ENCODE measurements around the gene NEK6. TPM values are rescaled to one million over a fixed set of nuclear protein-coding genes. Genes with fewer than 3 reads are reported as not detected.

Gene NEK6
- polyA plus RNA-seq, 6 donors from 2014 or later = 4.5 to 15.2 (median 8.0) TPM

- peaks cover 0 to 15% of the 10 kb centered on the region in 2 donors for H3K36me3 Mint-ChIP-seq
Measured at GRCh38 chr9:124375726-124376125, 118.0 kb downstream of the NEK6 start.

DNA sequence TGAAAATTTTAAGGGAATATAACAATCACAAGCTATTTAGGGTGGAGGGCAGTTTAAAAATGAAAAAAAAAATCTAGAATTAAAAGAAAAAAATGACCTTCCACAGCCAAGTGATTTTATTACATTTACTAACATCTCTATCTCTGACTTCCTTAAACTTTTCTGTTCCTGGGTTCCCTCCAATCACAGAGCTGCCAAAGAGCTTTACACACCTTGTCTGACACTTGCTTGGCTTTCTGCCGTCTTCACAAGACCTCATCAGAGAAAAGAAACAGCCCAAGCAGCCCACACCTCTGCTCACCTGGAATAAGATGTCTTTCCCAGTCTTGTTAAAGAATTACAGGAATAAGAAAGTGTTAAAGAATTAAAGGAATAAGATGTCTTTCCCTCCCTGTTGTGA lies 118.6 kb downstream of the NEK6 start:
- Mint-ChIP-seq H3K4me3 (no peak overlapping the region), H3K27me3 (no peaks in the 10 kb centered on the region), H3K9me3 (peaks cover 0 to 3% (median 0%) of the 10 kb centered on the region in 7 donors), H3K4me1 (peaks cover 3 to 21% (median 9%) of the 10 kb centered on the region in 3 donors), H3K27ac (peak overlapping the region in 1 of 6 donors; percentile 65), H3K36me3 (peaks cover 0 to 15% of the 10 kb centered on the region in 2 donors)
- no peak for ATAC-seq (ENCODE audit: low read depth in 2 of 2)
- DNase-seq = no peak

More at GRCh38 chr9:124375726-124376125, 118.0 kb downstream of the NEK6 start:
- Mint-ChIP-seq H3K4me3 (no peak overlapping the region), H3K4me1 (peaks cover 3 to 24% (median 9%) of the 10 kb centered on the region in 3 donors), H3K27ac (no peak overlapping the region), H3K9me3 (peaks cover 0 to 3% (median 0%) of the 10 kb centered on the region in 7 donors), H3K27me3 (no peaks in the 10 kb centered on the region)
- ATAC-seq (ENCODE audit: low read depth in 2 of 2) (no peak), DNase-seq (no peak)

DNA sequence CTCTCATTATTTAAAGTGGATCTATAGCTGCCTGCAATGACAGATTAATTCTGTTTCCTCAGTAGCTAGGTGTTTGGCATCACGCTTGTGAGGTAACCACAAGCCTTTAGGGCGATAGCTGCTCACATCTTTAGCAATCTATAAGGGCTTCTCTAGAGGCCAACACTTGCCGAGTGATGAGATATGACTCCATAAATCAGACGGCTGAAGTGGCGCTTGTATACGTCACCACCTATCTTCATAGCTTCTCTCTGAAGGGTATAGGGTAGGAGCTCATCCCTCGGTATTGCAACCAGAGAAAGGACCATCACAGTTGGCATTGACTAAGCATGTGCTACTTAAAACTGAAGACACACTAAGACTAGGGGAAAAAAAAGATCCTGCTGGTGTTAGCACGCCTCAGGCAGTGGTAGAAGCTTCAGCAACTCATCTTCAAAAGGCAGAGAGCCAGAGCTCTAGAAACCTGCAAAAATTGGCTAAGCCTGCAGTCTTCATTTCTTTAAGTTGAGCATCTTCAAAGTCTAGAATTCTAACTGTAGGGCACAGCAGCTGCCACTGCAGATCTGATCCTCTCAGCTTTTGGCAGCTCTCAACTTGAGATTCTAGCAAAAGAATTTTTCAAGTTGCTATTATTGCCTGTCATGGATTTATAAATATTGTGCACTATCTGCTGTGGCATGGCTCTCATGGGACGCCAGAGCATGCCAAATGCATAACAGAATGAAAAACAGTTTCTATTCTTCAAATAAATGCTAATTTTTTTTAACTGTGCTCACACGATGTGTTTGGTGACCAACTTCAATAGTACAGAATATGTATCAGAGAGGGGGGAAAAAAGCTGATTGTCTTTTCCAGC lies 120.0 kb downstream of the NEK6 start:
- Mint-ChIP-seq H3K36me3 (peaks cover 0 to 15% of the 10 kb centered on the region in 2 donors), H3K9me3 (peaks cover 0 to 3% (median 0%) of the 10 kb centered on the region in 7 donors), H3K4me1 (peaks cover 3 to 10% (median 3%) of the 10 kb centered on the region in 3 donors), H3K27ac (peak overlapping the region in 1 of 6 donors; percentile 19), H3K27me3 (no peaks in the 10 kb centered on the region), H3K4me3 (no peak overlapping the region)
- no peak for DNase-seq
- no peak for ATAC-seq (ENCODE audit: low read depth in 2 of 2)

DNA sequence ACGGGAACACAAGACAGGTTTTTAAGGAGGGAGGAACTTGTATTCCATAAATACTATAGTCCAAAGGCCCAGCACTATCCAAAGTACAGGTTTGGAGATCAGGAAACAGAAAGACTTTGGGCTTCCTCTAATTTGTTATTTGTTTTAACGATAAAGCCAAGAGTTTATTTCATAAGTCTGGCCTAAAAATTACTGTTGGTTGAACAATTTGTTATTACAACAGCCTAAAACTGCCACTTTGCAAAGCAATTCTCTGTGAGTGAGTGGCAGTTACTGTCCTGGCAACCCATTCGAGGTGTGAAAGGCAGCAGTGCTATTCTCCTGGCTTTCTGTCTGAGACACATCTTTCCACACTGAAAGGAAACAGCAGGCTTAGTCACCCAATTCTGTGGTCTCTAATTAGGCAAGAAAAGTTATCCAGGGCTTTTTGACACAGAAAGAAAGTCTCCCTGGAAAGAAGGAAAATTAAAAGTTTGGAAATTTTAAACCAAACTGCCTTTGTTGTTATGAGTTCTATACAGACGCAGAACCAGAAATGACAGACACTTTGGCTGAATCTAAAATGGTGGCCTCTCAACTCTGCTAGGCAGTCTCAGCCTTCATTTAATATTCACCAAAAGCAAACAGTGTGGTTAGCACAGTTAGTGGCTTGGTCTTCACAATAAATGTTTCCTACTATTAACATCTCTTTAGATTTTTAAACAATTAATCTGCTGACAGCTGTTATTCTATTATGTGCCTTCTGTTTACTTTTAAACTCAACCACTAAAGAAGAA lies 123.6 kb downstream of the NEK6 start:
- ATAC-seq (ENCODE audit: low read depth in 2 of 2) = no peak
- Mint-ChIP-seq H3K27ac (no peak overlapping the region), H3K36me3 (peaks cover 8 to 22% of the 10 kb centered on the region in 2 donors), H3K27me3 (no peaks in the 10 kb centered on the region), H3K4me3 (no peak overlapping the region), H3K4me1 (peaks cover 0 to 3% (median 3%) of the 10 kb centered on the region in 3 donors), H3K9me3 (no peaks in the 10 kb centered on the region)
- no peak for DNase-seq

DNA sequence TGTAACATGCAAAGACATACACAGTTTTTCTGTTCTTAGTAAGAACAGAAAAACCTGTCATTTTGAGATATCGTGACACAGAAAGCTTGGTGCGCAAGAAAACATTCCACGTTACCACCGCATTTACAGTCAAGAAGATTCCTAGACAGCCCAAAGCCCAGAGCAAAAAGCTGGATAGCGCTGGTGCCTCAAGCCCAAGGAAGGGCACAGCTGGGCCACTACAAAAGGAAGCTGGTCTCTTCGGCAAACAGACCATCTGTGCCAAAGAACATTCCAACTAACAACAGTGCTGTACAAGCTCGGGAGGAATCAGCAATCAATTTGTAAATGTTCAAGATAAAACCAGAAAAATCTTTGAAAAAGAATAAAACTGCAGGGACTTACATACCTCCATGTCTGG lies 126.5 kb downstream of the NEK6 start:
- H3K36me3 Mint-ChIP-seq = peaks cover 8 to 22% of the 10 kb centered on the region in 2 donors
- H3K9me3 Mint-ChIP-seq = no peaks in the 10 kb centered on the region
- H3K27ac Mint-ChIP-seq = peak overlapping the region in 1 of 6 donors; percentile 47
- H3K27me3 Mint-ChIP-seq = no peaks in the 10 kb centered on the region
- no peak for DNase-seq
- ATAC-seq (ENCODE audit: low read depth in 2 of 2) = no peak
- peaks cover 22 to 23% (median 22%) of the 10 kb centered on the region in 3 donors for H3K4me1 Mint-ChIP-seq
- no peak overlapping the region for H3K4me3 Mint-ChIP-seq

- no peak overlapping the region for H3K27ac Mint-ChIP-seq
Measured at GRCh38 chr9:124384846-124385245, 127.1 kb downstream of the NEK6 start.

GRCh38 chr9:124385623-124386022 lies 127.9 kb downstream of the NEK6 start:
- no peak overlapping the region for H3K4me3 Mint-ChIP-seq
- peaks cover 25 to 34% (median 34%) of the 10 kb centered on the region in 3 donors for H3K4me1 Mint-ChIP-seq
- DNase-seq (no peak), ATAC-seq (ENCODE audit: low read depth in 2 of 2) (no peak)
- H3K27ac Mint-ChIP-seq = peak overlapping the region in 1 of 6 donors; percentile 66
- H3K9me3 Mint-ChIP-seq = no peaks in the 10 kb centered on the region
- no peaks in the 10 kb centered on the region for H3K27me3 Mint-ChIP-seq
- H3K36me3 Mint-ChIP-seq = peaks cover 8 to 18% of the 10 kb centered on the region in 2 donors

More at GRCh38 chr9:124384846-124385245, 127.1 kb downstream of the NEK6 start:
- no peaks in the 10 kb centered on the region for H3K9me3 Mint-ChIP-seq
- H3K4me1 Mint-ChIP-seq = peaks cover 25 to 29% (median 28%) of the 10 kb centered on the region in 3 donors
- peaks cover 8 to 19% of the 10 kb centered on the region in 2 donors for H3K36me3 Mint-ChIP-seq
- H3K27me3 Mint-ChIP-seq = no peaks in the 10 kb centered on the region
- ATAC-seq (ENCODE audit: low read depth in 2 of 2) = no peak
- no peak for DNase-seq
- H3K4me3 Mint-ChIP-seq = no peak overlapping the region

DNA sequence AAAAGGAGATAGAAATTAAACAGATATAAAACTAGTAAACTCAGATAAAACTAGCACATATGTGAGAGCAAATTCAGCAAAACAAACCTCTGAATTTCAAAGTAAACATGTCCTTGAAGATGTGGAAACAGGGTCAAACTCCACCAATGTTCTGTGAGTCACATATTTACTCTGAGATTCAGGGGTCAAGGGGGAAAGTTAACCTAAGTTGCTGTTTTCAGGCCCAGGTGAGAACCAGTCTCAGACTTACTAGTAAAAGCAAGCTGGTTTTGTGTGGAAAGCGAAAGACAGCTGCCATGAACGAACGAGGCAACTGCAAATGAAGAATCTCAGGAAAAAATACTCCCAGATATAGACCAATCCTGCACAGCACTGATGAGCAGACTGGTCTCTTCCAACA lies 128.5 kb downstream of the NEK6 start:
- Mint-ChIP-seq H3K4me3 (no peak overlapping the region), H3K36me3 (peaks cover 8 to 18% of the 10 kb centered on the region in 2 donors), H3K27ac (no peak overlapping the region), H3K9me3 (no peaks in the 10 kb centered on the region), H3K27me3 (no peaks in the 10 kb centered on the region), H3K4me1 (peaks cover 31 to 39% (median 34%) of the 10 kb centered on the region in 3 donors)
- DNase-seq (no peak), ATAC-seq (ENCODE audit: low read depth in 2 of 2) (no peak)

DNA sequence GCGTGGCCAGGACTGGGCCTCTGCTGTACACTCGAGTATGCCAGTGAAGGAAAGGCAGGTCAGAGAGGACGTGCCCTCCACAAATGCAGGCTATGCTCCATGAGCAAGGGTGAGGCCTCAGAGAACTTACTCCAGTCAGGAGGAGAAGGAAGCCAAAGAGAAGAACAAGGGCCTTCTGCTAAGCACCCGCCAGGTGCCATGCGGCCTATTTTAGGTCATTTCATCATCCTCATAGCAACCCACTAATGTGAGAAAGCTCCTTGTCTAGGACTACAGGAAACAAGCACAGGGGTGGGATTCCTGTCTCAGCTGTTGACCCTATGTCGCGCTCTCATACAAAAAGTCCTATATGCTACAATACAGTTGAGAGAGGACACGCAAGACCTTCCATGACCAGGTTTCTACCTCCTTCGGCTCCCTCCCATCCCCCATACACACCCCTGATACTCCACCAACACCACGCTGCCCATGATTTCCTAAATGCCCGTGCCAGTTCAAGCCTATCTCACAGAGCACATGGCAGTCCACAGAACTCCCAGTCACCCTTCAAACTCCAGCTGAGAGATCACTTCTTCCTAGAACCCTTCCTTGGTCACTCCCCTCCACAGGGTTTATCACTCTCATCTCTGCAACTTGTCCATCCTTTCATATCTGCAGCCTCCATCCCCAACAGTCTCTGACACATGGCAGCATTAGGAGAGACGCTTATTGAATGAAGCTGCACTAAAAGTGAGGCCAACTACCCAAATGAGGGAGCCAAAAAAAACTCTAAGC lies 130.7 kb downstream of the NEK6 start:
- Mint-ChIP-seq H3K4me3 (no peak overlapping the region), H3K27ac (peak overlapping the region in 4 of 6 donors; percentile 6 to 85 (median 61)), H3K36me3 (peaks cover 3 to 14% of the 10 kb centered on the region in 2 donors), H3K27me3 (no peaks in the 10 kb centered on the region), H3K4me1 (peaks cover 31 to 45% (median 40%) of the 10 kb centered on the region in 3 donors), H3K9me3 (no peaks in the 10 kb centered on the region)
- DNase-seq = no peak
- ATAC-seq (ENCODE audit: low read depth in 2 of 2) = no peak

DNA sequence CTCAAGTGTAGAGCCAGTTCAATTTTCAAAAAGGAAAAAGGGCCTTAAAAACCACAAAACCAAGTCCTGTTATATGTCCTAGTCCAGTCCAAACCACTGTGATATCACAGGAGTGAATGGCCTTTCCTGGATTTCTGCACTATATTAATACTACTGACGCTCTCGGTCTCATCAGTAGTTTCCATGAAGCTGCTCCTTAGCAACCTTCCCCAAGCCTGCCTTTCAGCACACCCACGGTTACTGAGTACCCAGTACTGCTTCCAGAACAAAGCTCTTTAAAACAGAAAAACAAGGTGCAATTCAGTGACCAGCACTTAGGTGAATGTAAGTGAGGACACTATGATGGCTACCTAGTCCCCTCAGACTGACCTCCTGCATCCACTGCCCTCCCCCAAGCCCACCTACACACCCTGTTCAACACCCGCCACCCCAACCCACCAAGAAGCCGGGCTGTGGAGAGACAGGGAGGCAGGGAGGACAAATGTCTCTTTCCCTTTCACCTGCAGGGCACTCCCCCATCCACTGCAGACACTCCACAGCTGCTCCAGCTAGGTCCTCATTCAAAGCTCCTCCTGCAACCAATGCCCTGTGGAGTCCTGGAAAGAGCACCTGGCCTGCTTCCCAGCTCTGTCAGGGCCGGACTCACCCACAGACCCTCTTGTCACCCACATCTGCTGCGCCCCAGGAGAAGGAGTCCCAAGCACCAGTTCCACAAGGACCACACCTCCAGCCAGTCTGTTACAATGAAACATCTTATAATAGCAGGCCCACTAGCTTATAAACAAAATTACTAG lies 131.6 kb downstream of the NEK6 start:
- Mint-ChIP-seq H3K27ac (peak overlapping the region in 5 of 6 donors; percentile 20 to 88 (median 49)), H3K36me3 (peaks cover 0 to 5% of the 10 kb centered on the region in 2 donors), H3K27me3 (no peaks in the 10 kb centered on the region), H3K9me3 (no peaks in the 10 kb centered on the region), H3K4me3 (peak overlapping the region in 1 of 8 donors; percentile 44), H3K4me1 (peaks cover 31 to 45% (median 40%) of the 10 kb centered on the region in 3 donors)
- no peak for DNase-seq
- no peak for ATAC-seq (ENCODE audit: low read depth in 2 of 2)

GRCh38 chr9:124390794-124391658 lies 133.3 kb downstream of the NEK6 start:
- H3K36me3 Mint-ChIP-seq = no peaks in the 10 kb centered on the region
- H3K9me3 Mint-ChIP-seq = no peaks in the 10 kb centered on the region
- H3K4me3 Mint-ChIP-seq = no peak overlapping the region
- DNase-seq = no peak
- no peaks in the 10 kb centered on the region for H3K27me3 Mint-ChIP-seq
- H3K4me1 Mint-ChIP-seq = peaks cover 31 to 46% (median 45%) of the 10 kb centered on the region in 3 donors
- ATAC-seq (ENCODE audit: low read depth in 2 of 2) = no peak
- peak overlapping the region in 3 of 6 donors; percentile 16 to 81 (median 47) for H3K27ac Mint-ChIP-seq
